DMS114 treated with DMSO at 0.1 percent for 48 hours (cell line): ENCODE measurements around the gene RABGGTA.
"Not testable (repeated sequence)": the region's sequence is repeated elsewhere in the genome, so short reads cannot be mapped to it uniquely, and the experiment has no call there.

Experiments used
- DNase-seq: peaks from one replicate; lab custom pipeline; 2025; ENCODE audit not compliant: unreplicated experiment; lab: John Stamatoyannopoulos, UW

The RABGGTA gene

GRCh38 chr14:24219521-24219920 is 51.9 kb downstream of the RABGGTA start:
- no peak for DNase-seq

- no peak for DNase-seq
These were observed 52.3 kb downstream of the RABGGTA start for GRCh38 chr14:24219080-24219479.

GRCh38 chr14:24216876-24217275 is 54.5 kb downstream of the RABGGTA start:
- DNase-seq = not testable (repeated sequence)

GRCh38 chr14:24216345-24216699 is 55.1 kb downstream of the RABGGTA start:
- DNase-seq = no peak
